Subcutaneous adipose tissue (tissue), 4 donors: Measurements from ENCODE around the gene LAMTOR5. TPM values are rescaled to one million over a fixed set of nuclear protein-coding genes. Genes with fewer than 3 reads are reported as not detected.

Experiments
- CTCF ChIP-seq: fragments of 450-650 bp; IDR thresholded peaks from one replicate; pipeline ENCODE4 v1.5.1; 2016; ENCODE audit warnings: low read depth, mild to moderate bottlenecking, control low read depth, antibody characterized with exemption, moderate library complexity
- total RNA-seq, 4 donors: library from RNA; depleted of rRNA; stranded (reverse); fragments of >200 nt; gene quantifications; one replicate each; pipeline ENCODE4 v1.1.0, GENCODE V29; 2016

LAMTOR5 gene
- total RNA-seq, 4 donors from 2014 or later = 69.5 to 175 (median 123) TPM

- no peak for TF ChIP-seq CTCF
Observed at GRCh38 chr1:110383251-110383990, 24.1 kb downstream of the LAMTOR5 start.

GRCh38 chr1:110380672-110381283 lies 26.7 kb downstream of the LAMTOR5 start:
- no peak for TF ChIP-seq CTCF

- no peak for TF ChIP-seq CTCF
Observed at GRCh38 chr1:110375490-110375889, 32.0 kb downstream of the LAMTOR5 start.

GRCh38 chr1:110370827-110371226 lies 36.7 kb downstream of the LAMTOR5 start:
- no peak for TF ChIP-seq CTCF

GRCh38 chr1:110364221-110364620 lies 43.3 kb downstream of the LAMTOR5 start:
- no peak for TF ChIP-seq CTCF

GRCh38 chr1:110361856-110362255 lies 45.6 kb downstream of the LAMTOR5 start:
- no peak for TF ChIP-seq CTCF

- no peak for TF ChIP-seq CTCF
Observed at GRCh38 chr1:110360431-110360830, 47.1 kb downstream of the LAMTOR5 start.
